Stimulated activated CD4-positive, alpha-beta T cell treated with anti-CD3 and anti-CD28 coated beads, Interleukin-12 subunit alpha, Interleukin-12 subunit beta, amount 100 ng/mL, for 48 hours (primary cell): ENCODE data around the gene SH3TC1.

Source experiments
- DNase-seq, 3 donors: peaks; one replicate each; pipeline ENCODE4 v3.0.0-alpha.2; 2020; ENCODE audit warnings: low read depth in 2 of 3, low spot score in 1 of 3

The SH3TC1 gene

GRCh38 chr4:8274765-8275547, 75.9 kb downstream of the SH3TC1 start:
- DNase-seq = no peak

- DNase-seq = no peak
Measured at GRCh38 chr4:8275548-8275910, 76.4 kb downstream of the SH3TC1 start.

DNA sequence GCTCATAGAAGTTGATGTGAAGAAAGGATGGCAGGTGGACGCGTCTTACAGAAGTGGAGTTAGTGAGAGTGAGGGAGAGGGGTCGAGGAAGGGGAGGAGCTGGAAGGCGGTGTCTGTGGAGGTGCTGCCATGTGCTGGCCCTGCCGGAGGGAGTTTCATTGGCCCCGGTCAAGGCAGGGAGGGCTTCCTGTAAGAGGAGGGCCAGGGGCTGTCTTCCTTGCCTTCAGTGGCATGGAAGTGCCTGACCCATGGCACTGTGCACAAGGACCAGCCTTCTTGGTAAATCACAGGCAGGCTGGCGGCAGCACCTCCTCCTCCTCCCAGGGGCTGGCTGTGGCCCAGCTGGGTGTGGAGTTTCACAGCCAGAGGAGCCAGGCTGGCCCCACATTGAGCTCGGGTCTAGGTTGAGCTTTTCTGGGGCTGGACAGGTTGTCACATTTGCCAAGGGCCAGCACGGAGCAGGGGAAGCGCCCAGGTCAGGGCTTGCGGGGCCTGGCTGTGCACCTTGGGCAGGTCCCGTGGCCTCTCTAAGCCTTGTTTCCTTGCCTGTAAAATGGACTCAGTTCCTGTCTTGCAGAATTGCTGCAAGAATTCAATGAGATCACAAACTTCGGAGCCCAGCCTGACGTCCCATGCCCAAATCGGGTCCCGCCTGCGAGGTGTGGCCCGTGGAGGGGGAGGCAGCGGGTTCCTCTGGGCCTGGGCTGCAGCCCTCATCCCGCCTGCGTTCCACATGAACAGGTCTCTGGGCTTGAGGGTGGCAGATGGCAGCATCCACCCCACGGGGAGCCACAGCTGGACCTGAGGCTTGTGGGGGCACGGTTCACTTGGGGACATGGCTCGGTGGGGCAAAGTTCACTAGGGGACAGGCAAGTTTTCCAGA, 77.5 kb downstream of the SH3TC1 start:
- no peak for DNase-seq

GRCh38 chr4:8277356-8278008, 78.4 kb downstream of the SH3TC1 start:
- no peak for DNase-seq

DNA sequence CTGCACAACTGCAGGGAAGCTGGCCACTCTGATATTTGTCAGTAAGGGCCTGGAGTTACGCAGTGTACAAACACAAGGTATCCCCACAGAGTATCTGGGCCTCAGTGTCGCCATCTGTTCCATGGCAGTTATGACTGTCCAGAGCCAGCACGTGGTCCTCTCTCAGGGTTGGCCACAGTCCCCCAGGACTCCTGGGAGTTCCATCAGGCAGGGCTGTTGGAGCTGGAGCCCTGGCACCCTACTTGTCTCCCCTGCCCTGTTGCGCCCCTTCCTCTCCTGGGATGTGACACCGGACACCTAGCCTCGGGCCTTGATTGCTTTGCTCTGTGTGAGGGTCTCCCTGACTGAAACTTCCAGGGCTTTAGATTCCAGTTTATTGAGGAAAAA, 78.9 kb downstream of the SH3TC1 start:
- DNase-seq = no peak

- no peak for DNase-seq
Measured at GRCh38 chr4:8278421-8279287, 79.6 kb downstream of the SH3TC1 start.

DNA sequence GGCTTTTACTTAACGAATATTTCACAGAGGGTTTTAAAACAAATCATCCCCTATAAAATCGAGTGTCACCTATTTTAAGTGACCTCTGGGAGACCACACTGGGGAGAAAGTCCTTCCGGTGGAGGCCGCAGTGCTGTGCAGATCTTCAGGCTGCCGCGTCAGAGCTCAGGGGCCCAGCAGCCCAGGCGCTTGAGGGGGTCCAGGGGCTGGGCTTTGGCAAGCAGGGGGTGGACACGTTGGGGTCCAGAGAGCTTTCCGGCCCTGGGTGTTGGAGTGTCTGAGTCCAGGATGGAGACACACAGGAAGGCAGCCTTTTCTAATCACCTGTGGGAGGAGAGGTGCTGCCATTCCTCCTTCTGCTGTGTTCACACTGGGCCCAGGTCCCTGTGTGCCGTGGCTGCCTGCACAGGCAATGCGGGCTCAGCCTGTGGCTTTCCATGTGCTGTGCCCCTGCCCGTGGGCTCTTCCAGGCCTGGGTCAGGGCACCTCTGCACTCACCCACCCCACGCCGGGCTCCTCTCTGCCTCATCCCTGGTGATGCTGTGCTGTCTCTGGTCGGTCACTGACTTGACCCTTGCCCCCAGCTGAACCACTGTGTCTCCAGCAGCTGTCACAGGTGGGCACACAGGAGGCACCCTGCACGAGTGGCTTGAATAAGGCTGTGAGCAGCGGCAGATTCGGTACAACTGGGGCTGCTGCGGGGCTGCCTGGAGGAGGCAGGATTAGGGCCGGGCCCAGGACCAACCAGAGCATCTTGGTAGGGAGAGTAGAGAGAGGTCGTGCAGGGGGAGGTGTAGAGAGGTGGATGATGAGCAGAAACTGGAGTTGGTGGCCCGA, 80.4 kb downstream of the SH3TC1 start:
- DNase-seq = no peak

DNA sequence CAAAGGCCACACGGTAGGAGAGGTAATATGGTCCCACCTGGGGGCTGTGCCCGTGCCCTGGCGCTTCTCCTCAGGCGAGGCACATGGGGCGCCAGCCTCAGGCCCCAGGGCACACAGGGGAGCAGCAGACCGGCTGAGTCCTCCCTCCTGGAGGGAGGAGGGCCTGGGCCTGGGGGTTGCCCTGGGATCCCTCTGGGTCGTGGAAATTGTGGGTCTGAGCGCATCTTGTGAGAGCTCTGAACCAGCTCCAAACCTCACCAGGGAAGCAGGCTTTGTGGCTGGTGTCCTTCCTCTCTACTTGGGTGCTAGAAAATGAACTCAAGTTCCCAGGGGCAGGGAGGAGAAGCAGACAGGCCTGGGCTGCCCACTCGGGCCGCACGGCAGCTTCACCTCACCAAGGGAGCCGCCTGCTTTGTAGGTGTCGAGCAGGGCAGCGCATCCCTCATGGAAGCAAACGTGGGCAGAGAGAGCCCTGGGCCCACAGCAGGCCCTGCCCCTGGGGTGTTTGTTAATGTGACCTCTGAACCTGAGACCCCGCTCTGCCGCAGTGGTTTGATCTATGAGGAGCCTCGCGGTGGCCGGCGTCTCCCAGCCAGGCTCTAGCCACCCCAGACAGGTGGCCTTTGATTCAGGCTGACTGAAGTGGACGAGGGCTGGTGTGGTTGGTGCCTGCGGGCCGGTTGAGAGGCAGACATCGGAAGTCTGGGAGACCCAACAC, 81.2 kb downstream of the SH3TC1 start:
- no peak for DNase-seq

GRCh38 chr4:8280876-8281440, 81.9 kb downstream of the SH3TC1 start:
- no peak for DNase-seq

DNA sequence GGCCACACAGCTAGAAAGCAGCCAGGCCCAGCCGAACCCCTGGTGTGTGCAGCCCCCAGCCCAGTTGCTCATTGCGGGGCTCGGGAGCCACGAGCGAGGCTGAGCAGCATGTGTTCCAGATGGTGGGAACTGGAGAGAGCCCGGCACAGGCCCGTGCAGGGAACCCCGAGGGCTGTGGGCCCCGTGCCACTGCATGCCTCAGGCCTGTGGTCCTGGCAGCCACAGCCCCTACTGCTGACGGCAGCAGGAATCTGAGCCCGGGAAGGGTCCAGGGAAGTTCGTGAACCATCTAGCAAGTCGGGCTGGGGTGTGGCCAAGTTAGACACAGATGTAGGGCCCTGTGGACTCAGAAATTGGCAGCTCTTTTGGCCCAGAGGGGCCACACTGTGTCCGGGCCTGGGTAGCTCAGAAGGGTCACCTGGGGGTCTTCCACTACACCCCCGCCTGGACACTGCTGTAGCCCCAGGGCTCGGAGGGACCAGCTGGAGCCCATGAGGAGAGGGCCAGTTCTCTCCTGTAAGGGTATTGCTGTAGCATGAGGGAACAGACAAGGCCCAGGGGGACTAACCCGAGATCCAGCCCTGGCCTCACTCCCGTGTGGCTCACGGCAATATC, 82.5 kb downstream of the SH3TC1 start:
- no peak for DNase-seq

DNA sequence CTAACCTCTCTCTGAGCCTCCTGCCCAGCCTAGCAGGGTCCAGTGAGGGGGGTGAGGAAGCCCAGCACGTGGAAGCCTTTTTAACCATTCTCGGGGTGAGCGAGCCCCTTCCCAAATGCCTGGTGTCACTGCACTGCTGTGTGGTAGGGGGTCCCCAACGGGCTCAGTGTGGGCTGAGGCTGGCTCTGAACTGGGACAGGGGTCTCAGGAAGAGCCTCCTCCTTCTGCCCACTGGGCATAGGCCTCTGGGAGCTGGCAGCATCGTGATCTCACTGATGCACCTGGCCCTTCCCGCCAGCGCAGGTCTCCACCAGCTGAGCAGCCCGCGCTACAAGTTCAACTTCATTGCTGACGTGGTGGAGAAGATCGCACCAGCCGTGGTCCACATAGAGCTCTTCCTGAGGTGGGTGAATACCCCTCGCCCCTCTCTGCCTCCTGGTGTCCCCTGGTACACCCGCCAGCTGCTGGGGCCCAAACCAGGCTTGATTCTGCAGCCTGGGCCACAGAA, 83.1 kb downstream of the SH3TC1 start:
- DNase-seq = no peak

DNA sequence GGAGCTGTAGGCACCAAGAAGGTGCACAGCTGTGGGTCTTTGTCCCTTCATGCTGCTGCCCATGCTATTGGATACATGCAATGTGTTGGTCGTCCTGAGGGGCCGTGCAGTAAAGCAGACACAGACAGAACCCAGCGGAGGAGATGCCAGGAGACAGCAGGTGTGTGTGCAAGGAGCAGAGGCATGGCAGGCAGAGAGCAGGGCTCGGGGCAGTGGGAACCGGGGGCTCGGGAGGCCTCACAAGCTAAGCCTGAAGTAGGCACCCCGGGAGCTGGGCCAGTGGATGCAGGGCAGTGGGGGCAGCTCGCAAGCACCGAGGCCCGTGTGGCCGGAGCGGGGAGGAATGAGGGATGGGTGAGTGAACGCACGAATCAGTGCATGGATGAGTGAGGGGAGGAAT, 83.7 kb downstream of the SH3TC1 start:
- DNase-seq = no peak

DNA sequence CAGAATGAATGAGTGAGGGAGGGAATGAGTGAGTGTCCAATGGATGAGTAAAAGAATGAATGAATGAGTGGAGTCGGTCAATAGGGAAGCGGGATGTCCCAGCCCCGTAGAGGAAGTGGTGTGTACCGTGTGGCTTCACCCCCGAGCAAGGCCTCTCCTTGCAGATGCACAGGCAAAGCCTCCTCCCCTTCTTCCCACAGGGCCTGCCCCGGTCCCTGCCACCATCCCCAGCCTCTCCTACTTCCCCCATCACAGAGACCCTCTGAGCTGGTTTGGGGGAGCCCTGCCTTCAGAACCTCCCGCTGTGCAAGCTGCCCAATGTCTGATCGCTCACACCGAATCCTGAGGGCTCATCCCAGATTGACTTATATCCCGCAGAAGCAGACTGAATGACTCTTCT, 84.1 kb downstream of the SH3TC1 start:
- no peak for DNase-seq

GRCh38 chr4:8283631-8284121, 84.6 kb downstream of the SH3TC1 start:
- DNase-seq = no peak

DNA sequence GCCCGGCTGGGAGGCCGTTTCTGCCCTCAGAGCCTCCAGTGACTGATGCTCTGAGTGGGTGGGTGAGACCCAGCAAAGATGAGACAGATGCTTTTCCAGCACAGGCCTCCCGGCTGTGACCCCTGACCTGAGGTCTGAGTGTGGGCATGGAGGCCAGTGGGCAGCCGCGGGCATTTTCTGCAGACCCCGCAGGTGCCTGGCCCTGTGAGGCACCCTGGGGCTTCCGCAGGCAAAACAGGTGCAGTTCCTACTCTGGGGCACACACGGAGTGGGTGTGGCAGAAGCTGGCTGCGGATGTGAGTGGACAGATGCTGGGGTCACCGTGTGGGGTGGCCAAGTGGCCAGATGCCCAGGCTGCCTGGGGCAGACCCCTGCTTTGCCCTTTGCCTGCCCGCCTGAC, 85.3 kb downstream of the SH3TC1 start:
- no peak for DNase-seq

DNA sequence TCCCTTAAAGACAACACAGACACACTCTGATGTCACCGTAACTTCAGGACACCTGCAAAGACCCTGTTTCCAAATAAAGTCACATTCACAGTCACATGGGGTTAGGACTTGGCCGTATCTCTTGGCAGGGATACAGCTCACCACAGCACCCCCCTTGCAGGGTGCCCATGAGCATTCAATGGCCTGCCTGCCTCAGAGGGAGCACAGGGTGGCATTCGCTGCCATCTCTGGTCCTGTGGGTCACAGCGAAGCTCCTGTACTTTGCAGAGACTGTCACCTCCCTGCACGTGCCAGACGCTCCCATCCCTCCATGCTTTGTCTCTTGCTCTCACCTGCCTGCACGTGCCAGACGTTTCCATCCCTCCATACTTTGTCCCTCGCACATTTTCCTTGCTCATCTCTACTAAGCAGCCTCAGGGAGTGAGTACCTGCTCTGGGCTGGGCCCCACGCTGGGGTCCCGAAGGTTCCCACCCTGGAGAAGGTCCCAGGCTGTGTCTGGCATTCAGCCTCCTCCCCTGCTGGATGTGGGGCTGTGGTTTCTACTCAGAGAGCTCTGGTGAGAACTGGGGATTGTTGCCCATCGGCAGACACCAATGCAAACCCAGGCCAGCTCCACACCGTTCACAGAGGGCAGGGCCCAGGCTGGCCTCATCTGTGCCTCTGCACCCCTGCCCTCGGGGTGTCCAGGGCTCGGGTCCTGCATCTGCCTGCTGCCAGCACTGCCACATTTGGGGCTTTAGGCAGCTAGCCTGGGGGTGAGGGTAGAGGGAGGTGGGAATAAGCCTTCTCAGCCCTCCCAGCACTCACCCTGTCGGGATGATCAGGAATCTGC, 86.3 kb downstream of the SH3TC1 start:
- DNase-seq = no peak

GRCh38 chr4:8285976-8286718, 87.1 kb downstream of the SH3TC1 start:
- no peak for DNase-seq
